ENCODE results near the gene MLLT11. TPM values are rescaled to one million over a fixed set of nuclear protein-coding genes. Genes with fewer than 3 reads are reported as not detected.

Gene MLLT11
- total and polyA plus RNA-seq, 5 donors from 2014 or later, result 3.1 to 4.4 (median 4.2) TPM

DNA sequence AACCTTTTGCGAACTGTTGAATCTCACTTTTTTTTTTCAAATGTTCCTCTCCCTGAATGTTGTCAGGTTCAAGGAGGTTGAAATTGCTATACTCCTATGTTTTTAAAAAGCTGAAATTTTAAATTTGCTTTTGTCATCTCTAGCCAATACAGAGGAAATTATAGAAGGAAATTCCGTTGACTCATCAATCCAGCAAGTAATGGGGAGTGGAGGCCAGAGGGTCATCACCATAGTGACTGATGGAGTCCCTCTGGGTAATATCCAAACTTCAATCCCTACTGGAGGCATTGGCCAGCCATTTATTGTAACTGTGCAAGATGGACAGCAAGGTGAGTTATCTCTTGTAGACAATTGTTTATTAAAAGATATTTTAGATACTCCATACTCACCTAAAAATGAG is 46.7 kb downstream of the MLLT11 start:
- no peak overlapping the region for H3K4me3 Mint-ChIP-seq

GRCh38 chr1:151108331-151108730 is 48.1 kb downstream of the MLLT11 start:
- H3K4me3 ChIP-seq (ENCODE audit: low read depth, low read length), result no peak overlapping the region
- H3K27me3 ChIP-seq (ENCODE audit: control insufficient read depth, insufficient read depth, low read length), result no peaks in the 10 kb centered on the region
- Mint-ChIP-seq H3K27me3 (no peaks in the 10 kb centered on the region), H3K9me3 (no peaks in the 10 kb centered on the region), H3K27ac (no peak overlapping the region), H3K4me1 (peaks cover 0 to 5% (median 0%) of the 10 kb centered on the region in 4 donors), H3K36me3 (peaks cover 25% of the 10 kb centered on the region), H3K4me3 (no peak overlapping the region)
- H3K9me3 ChIP-seq (ENCODE audit: control insufficient read depth in 2 of 2, low read length in 2 of 2), result no peaks in the 10 kb centered on the region
- no peak overlapping the region for H3K27ac ChIP-seq (ENCODE audit: insufficient read depth, low read length, poor library complexity, severe bottlenecking)
- ATAC-seq (ENCODE audit: low read depth in 2 of 2) (no peak), DNase-seq (no peak)
- no peaks in the 10 kb centered on the region for H3K4me1 ChIP-seq (ENCODE audit: control insufficient read depth, insufficient read depth, low read length, poor library complexity, severe bottlenecking)
- H3K36me3 ChIP-seq (ENCODE audit: control insufficient read depth, insufficient read depth, low read length), result peaks cover 23% of the 10 kb centered on the region

More for the DNA sequence above, 46.7 kb downstream of the MLLT11 start:
- no peaks in the 10 kb centered on the region for H3K27me3 ChIP-seq (ENCODE audit: control insufficient read depth, insufficient read depth, low read length)
- peaks cover 23% of the 10 kb centered on the region for H3K36me3 ChIP-seq (ENCODE audit: control insufficient read depth, insufficient read depth, low read length)
- H3K27ac ChIP-seq (ENCODE audit: insufficient read depth, low read length, poor library complexity, severe bottlenecking), result no peak overlapping the region
- no peaks in the 10 kb centered on the region for H3K4me1 ChIP-seq (ENCODE audit: control insufficient read depth, insufficient read depth, low read length, poor library complexity, severe bottlenecking)
- no peaks in the 10 kb centered on the region for H3K9me3 ChIP-seq (ENCODE audit: control insufficient read depth in 2 of 2, low read length in 2 of 2)
- H3K4me3 ChIP-seq (ENCODE audit: low read depth, low read length), result no peak overlapping the region
- Mint-ChIP-seq H3K9me3 (no peaks in the 10 kb centered on the region), H3K27ac (no peak overlapping the region), H3K4me1 (peaks cover 0 to 5% (median 0%) of the 10 kb centered on the region in 4 donors), H3K27me3 (no peaks in the 10 kb centered on the region), H3K36me3 (peaks cover 25% of the 10 kb centered on the region)
- DNase-seq (no peak), ATAC-seq (ENCODE audit: low read depth in 2 of 2) (no peak)

DNA sequence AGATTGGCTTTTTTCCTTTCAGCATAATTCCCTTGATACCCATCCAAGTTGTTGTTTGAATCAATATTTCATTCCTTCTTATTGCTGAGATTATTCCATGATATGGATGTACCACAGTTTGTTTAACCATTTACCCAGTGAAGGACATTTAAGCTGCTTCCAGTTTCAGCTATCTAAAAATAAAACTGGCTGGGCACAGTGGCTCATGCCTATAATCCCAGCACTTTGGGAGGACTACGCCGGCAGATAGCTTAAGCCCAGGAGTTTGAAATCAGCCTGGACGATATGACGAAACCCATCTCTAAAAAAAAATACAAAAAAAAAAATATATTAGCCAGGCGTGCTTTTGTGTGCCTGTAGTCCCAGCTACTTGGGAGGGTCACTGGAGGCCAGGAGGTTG is 53.7 kb downstream of the MLLT11 start:
- no peak overlapping the region for H3K27ac Mint-ChIP-seq
- H3K4me1 ChIP-seq (ENCODE audit: control insufficient read depth, insufficient read depth, low read length, poor library complexity, severe bottlenecking), result no peaks in the 10 kb centered on the region
- H3K27ac ChIP-seq (ENCODE audit: insufficient read depth, low read length, poor library complexity, severe bottlenecking), result no peak overlapping the region
- no peaks in the 10 kb centered on the region for H3K27me3 Mint-ChIP-seq
- H3K4me3 ChIP-seq (ENCODE audit: low read depth, low read length), result no peak overlapping the region
- no peaks in the 10 kb centered on the region for H3K27me3 ChIP-seq (ENCODE audit: control insufficient read depth, insufficient read depth, low read length)
- DNase-seq (no peak), ATAC-seq (ENCODE audit: low read depth in 2 of 2) (no peak)
- H3K36me3 ChIP-seq (ENCODE audit: control insufficient read depth, insufficient read depth, low read length), result peaks cover 23% of the 10 kb centered on the region
- peaks cover 15% of the 10 kb centered on the region for H3K36me3 Mint-ChIP-seq
- H3K9me3 Mint-ChIP-seq, result no peaks in the 10 kb centered on the region
- H3K9me3 ChIP-seq (ENCODE audit: control insufficient read depth in 2 of 2, low read length in 2 of 2), result no peaks in the 10 kb centered on the region
- no peaks in the 10 kb centered on the region for H3K4me1 Mint-ChIP-seq
- H3K4me3 Mint-ChIP-seq, result no peak overlapping the region

Other genes with a start within 250 kb of the MLLT11 start
- gene ARNT, start 183.8 kb upstream of the MLLT11 start, total RNA-seq, result 43.3 TPM
- 10 to 100 TPM; 25.9 to 29.0 (median 27.0) TPM for gene ARNT, start 183.8 kb upstream of the MLLT11 start, polyA plus RNA-seq
- not detected for gene CTXND2, start 173.3 kb upstream of the MLLT11 start, total RNA-seq
- gene CTXND2, start 173.3 kb upstream of the MLLT11 start, polyA plus RNA-seq, result not detected
- 48.7 TPM for gene SETDB1, start 134.0 kb upstream of the MLLT11 start, total RNA-seq
- 10 to 100 TPM in 3 of 4 donors, 1 to 10 TPM in 1; 9.4 to 13.6 (median 12.3) TPM for gene SETDB1, start 134.0 kb upstream of the MLLT11 start, polyA plus RNA-seq
- 99.1 TPM for gene CERS2, start 85.6 kb upstream of the MLLT11 start, total RNA-seq
- 100 to 1,000 TPM; 179 to 201 (median 189) TPM for gene CERS2, start 85.6 kb upstream of the MLLT11 start, polyA plus RNA-seq
- gene ANXA9, start 78.1 kb upstream of the MLLT11 start, total RNA-seq, result not detected
- gene ANXA9, start 78.1 kb upstream of the MLLT11 start, polyA plus RNA-seq, result not detected
- gene MINDY1, start 53.5 kb upstream of the MLLT11 start, total RNA-seq, result 12.9 TPM
- 1 to 10 TPM; 3.0 to 8.9 (median 5.1) TPM for gene MINDY1, start 53.5 kb upstream of the MLLT11 start, polyA plus RNA-seq
- 18.0 TPM for gene PRUNE1, start 51.9 kb upstream of the MLLT11 start, total RNA-seq
- gene PRUNE1, start 51.9 kb upstream of the MLLT11 start, polyA plus RNA-seq, result 10 to 100 TPM; 46.5 to 56.3 (median 52.3) TPM
- gene BNIPL, start 23.8 kb upstream of the MLLT11 start, total RNA-seq, result 0.94 TPM
- gene BNIPL, start 23.8 kb upstream of the MLLT11 start, polyA plus RNA-seq, result under 1 TPM; 0.07 to 0.43 (median 0.18) TPM
- 0.67 TPM for gene C1orf56, start 12.6 kb upstream of the MLLT11 start, total RNA-seq
- gene C1orf56, start 12.6 kb upstream of the MLLT11 start, polyA plus RNA-seq, result 1 to 10 TPM; 3.5 to 4.8 (median 4.1) TPM
- gene CDC42SE1, start 775 bp upstream of the MLLT11 start, total RNA-seq, result 496 TPM
- gene CDC42SE1, start 775 bp upstream of the MLLT11 start, polyA plus RNA-seq, result 100 to 1,000 TPM; 119 to 152 (median 140) TPM
- 26.4 TPM for gene GABPB2, start 10.4 kb downstream of the MLLT11 start, total RNA-seq
- gene GABPB2, start 10.4 kb downstream of the MLLT11 start, polyA plus RNA-seq, result 1 to 10 TPM; 5.4 to 8.1 (median 6.0) TPM
- gene SEMA6C, start 86.2 kb downstream of the MLLT11 start, total RNA-seq, result 7.2 TPM
- gene SEMA6C, start 86.2 kb downstream of the MLLT11 start, polyA plus RNA-seq, result under 1 TPM; 0.63 to 0.76 (median 0.73) TPM
- 4.3 TPM for gene TNFAIP8L2, start 96.3 kb downstream of the MLLT11 start, total RNA-seq
- gene TNFAIP8L2, start 96.3 kb downstream of the MLLT11 start, polyA plus RNA-seq, result 10 to 100 TPM; 32.9 to 62.5 (median 47.2) TPM
- gene LYSMD1, start 105.5 kb downstream of the MLLT11 start, total RNA-seq, result 0.54 TPM
- gene LYSMD1, start 105.5 kb downstream of the MLLT11 start, polyA plus RNA-seq, result under 1 TPM in 3 of 4 donors, not detected in 1; 0.14 to 0.18 (median 0.14) TPM
- gene SCNM1, start 105.7 kb downstream of the MLLT11 start, total RNA-seq, result 51.0 TPM
- gene SCNM1, start 105.7 kb downstream of the MLLT11 start, polyA plus RNA-seq, result 100 to 1,000 TPM in 1 of 4 donors, 10 to 100 TPM in 3; 74.3 to 104 (median 90.5) TPM
- 3.3 TPM for gene TMOD4, start 115.6 kb downstream of the MLLT11 start, total RNA-seq
- gene TMOD4, start 115.6 kb downstream of the MLLT11 start, polyA plus RNA-seq, result not detected
- 41.8 TPM for gene VPS72, start 129.8 kb downstream of the MLLT11 start, total RNA-seq
- 100 to 1,000 TPM in 1 of 4 donors, 10 to 100 TPM in 3; 83.0 to 101 (median 95.0) TPM for gene VPS72, start 129.8 kb downstream of the MLLT11 start, polyA plus RNA-seq
- gene PIP5K1A, start 138.2 kb downstream of the MLLT11 start, total RNA-seq, result 60.3 TPM
- gene PIP5K1A, start 138.2 kb downstream of the MLLT11 start, polyA plus RNA-seq, result 10 to 100 TPM; 12.0 to 17.5 (median 15.1) TPM
- 91.6 TPM for gene PSMD4, start 194.3 kb downstream of the MLLT11 start, total RNA-seq
- gene PSMD4, start 194.3 kb downstream of the MLLT11 start, polyA plus RNA-seq, result 100 to 1,000 TPM; 242 to 392 (median 297) TPM
- gene ZNF687, start 221.9 kb downstream of the MLLT11 start, total RNA-seq, result 31.9 TPM
- gene ZNF687, start 221.9 kb downstream of the MLLT11 start, polyA plus RNA-seq, result 1 to 10 TPM in 3 of 4 donors, under 1 TPM in 1; 0.46 to 1.9 (median 1.4) TPM

Measured in CD4-positive, CD25-positive, alpha-beta regulatory T cell (primary cell).